Neural cell (in vitro differentiated cells): ENCODE data around the gene GSN. TPM values are rescaled to one million over a fixed set of nuclear protein-coding genes. Genes with fewer than 3 reads are reported as not detected.

Experiments used
- H2AFZ ChIP-seq: fragments of 200-600, 300-800 bp; sonication (generic), shearing (Covaris generic); 2 replicates; pipeline ENCODE4 v1.6.0; 2014; ENCODE audit warnings: low read depth, mild to moderate bottlenecking, antibody characterized with exemption, low read length, moderate library complexity
- H3F3A ChIP-seq: fragments of 200-600 bp; shearing (Covaris generic); 2 replicates; pipeline ENCODE4 v1.6.1; 2016; ENCODE audit warnings: mild to moderate bottlenecking, moderate library complexity, mixed read lengths, antibody characterized with exemption, low read length; ENCODE audit not compliant: insufficient read depth, poor library complexity, severe bottlenecking
- H3K27ac ChIP-seq: fragments of 200-600, 300-800 bp; sonication (generic), shearing (Covaris generic); 2 replicates; pipeline ENCODE4 v1.5.1; 2014; ENCODE audit warnings: mild to moderate bottlenecking, low read length, moderate library complexity
- H3K27me3 ChIP-seq: fragments of 300-800, 200-600 bp; sonication (generic), shearing (Covaris generic); 2 replicates; pipeline ENCODE4 v1.6.0; 2014; ENCODE audit warnings: mild to moderate bottlenecking, low read depth, low read length, moderate library complexity; ENCODE audit not compliant: insufficient read depth
- H3K36me3 ChIP-seq: fragments of 300-800, 200-600 bp; sonication (generic), shearing (Covaris generic); 2 replicates; pipeline ENCODE4 v1.5.1; 2014; ENCODE audit warnings: mild to moderate bottlenecking, antibody characterized with exemption, low read length, moderate library complexity; ENCODE audit not compliant: insufficient read depth
- H3K4me2 ChIP-seq: fragments of 300-800, 200-600 bp; sonication (generic), shearing (Covaris generic); 2 replicates; pipeline ENCODE4 v1.6.0; 2014; ENCODE audit warnings: mild to moderate bottlenecking, low read length
- H3K4me3 ChIP-seq: fragments of 300-800, 200-600 bp; sonication (generic), shearing (Covaris generic); 2 replicates; pipeline ENCODE4 v1.5.1; 2014; ENCODE audit warnings: mild to moderate bottlenecking, low read length, moderate library complexity
- H3K79me2 ChIP-seq: fragments of 200-600 bp; shearing (Covaris generic); replicated peaks from 2 replicates; pipeline ENCODE4 v1.6.0; 2014; ENCODE audit warnings: mild to moderate bottlenecking, low read length, moderate library complexity; ENCODE audit not compliant: insufficient read depth
- H3K9ac ChIP-seq: fragments of 300-800, 200-600 bp; sonication (generic), shearing (Covaris generic); 2 replicates; pipeline ENCODE4 v1.6.1; 2016; ENCODE audit warnings: mild to moderate bottlenecking, low read length, mixed read lengths
- H3K9me2 ChIP-seq: fragments of 200-600 bp; shearing (Covaris generic); 2 replicates; pipeline ENCODE4 v1.6.1; 2016; ENCODE audit warnings: mild to moderate bottlenecking, low read length, mixed read lengths; ENCODE audit not compliant: insufficient read depth
- H3K9me3 ChIP-seq: fragments of 200-600, 300-800 bp; sonication (generic), shearing (Covaris generic); 2 replicates; pipeline ENCODE4 v1.6.1; 2016; ENCODE audit warnings: mild to moderate bottlenecking, mixed run types, low read length, moderate library complexity, mixed read lengths
- H4K20me1 ChIP-seq: fragments of 200-600 bp; shearing (Covaris generic); 2 replicates; pipeline ENCODE4 v1.6.1; 2016; ENCODE audit warnings: mild to moderate bottlenecking, mixed run types; ENCODE audit not compliant: insufficient read depth
- EP300 ChIP-seq: fragments of 450-650 bp; conservative IDR thresholded peaks from 2 replicates; pipeline ENCODE4 v1.6.1; 2014; ENCODE audit warnings: antibody characterized with exemption, mild to moderate bottlenecking, moderate library complexity; ENCODE audit not compliant: poor library complexity, severe bottlenecking
- EZH2 ChIP-seq: fragments of 200-600, 300-800 bp; shearing (Covaris generic), sonication (generic); IDR thresholded peaks from 2 replicates; pipeline ENCODE4 v1.6.1; 2014; ENCODE audit warnings: antibody characterized with exemption, low read length, borderline replicate concordance, mild to moderate bottlenecking; ENCODE audit not compliant: insufficient read depth, poor library complexity, severe bottlenecking
- MXI1 ChIP-seq: fragments of 450-650 bp; conservative IDR thresholded peaks from 2 replicates; pipeline ENCODE4 v1.6.1; 2014; ENCODE audit warnings: antibody characterized with exemption, mild to moderate bottlenecking; ENCODE audit not compliant: poor library complexity, severe bottlenecking
- POLR2AphosphoS5 ChIP-seq: IDR thresholded peaks from 2 replicates; pipeline ENCODE4 v1.6.1; 2012
- RAD21 ChIP-seq: fragments of 450-650 bp; conservative IDR thresholded peaks from 2 replicates; pipeline ENCODE4 v1.6.1; 2014; ENCODE audit warnings: antibody characterized with exemption, mild to moderate bottlenecking, moderate library complexity
- REST ChIP-seq: IDR thresholded peaks from 2 replicates; pipeline ENCODE4 v1.6.1; 2012; ENCODE audit warnings: borderline replicate concordance
- SMC3 ChIP-seq: fragments of 450-650 bp; conservative IDR thresholded peaks from 2 replicates; pipeline ENCODE4 v1.6.1; 2014; ENCODE audit warnings: antibody characterized with exemption, mild to moderate bottlenecking, moderate library complexity; ENCODE audit not compliant: poor library complexity
- TAF1 ChIP-seq: IDR thresholded peaks from 2 replicates; pipeline ENCODE4 v1.6.1; 2012; ENCODE audit warnings: low read depth
- polyA plus RNA-seq: library from polyadenylated mRNA; depleted of rRNA; stranded (reverse); fragments of >200 nt; gene quantifications from 2 replicates; pipeline ENCODE4 v1.2.3, GENCODE V29; 2014
- TF ChIP-seq, protein P1 (sequence below): fragments of 450-650 bp; IDR thresholded peaks from 2 replicates; pipeline ENCODE4 v1.5.1; 2014; ENCODE audit warnings: antibody characterized with exemption, mild to moderate bottlenecking, moderate library complexity; ENCODE audit not compliant: poor library complexity, severe bottlenecking

The GSN gene
- polyA plus RNA-seq, 1 donor from 2014 or later: 2.4 TPM

GRCh38 chr9:121372239-121373010 is 104.5 kb downstream of the GSN start:
- Histone ChIP-seq H3K9me2 (no peaks in the 10 kb centered on the region), H2AFZ (no peak overlapping the region), H3K27ac (no peak overlapping the region)

GRCh38 chr9:121373011-121373729 is 105.2 kb downstream of the GSN start:
- no peak overlapping the region for H3K4me2 ChIP-seq
- no peaks in the 10 kb centered on the region for H3K9me2 ChIP-seq
- no peak overlapping the region for H3K4me3 ChIP-seq
- H3K36me3 ChIP-seq: no peaks in the 10 kb centered on the region
- H3K27me3 ChIP-seq: peaks cover 14% of the 10 kb centered on the region
- no peak overlapping the region for H2AFZ ChIP-seq
- H3K9ac ChIP-seq: no peak overlapping the region
- H4K20me1 ChIP-seq: no peaks in the 10 kb centered on the region
- H3K9me3 ChIP-seq: no peaks in the 10 kb centered on the region
- H3F3A ChIP-seq: no peaks in the 10 kb centered on the region
- H3K79me2 ChIP-seq: no peaks in the 10 kb centered on the region
- no peak overlapping the region for H3K27ac ChIP-seq
- TF ChIP-seq TAF1 (no peak), MXI1 (no peak), POLR2AphosphoS5 (no peak), SMC3 (no peak), EZH2 (no peak), EP300 (no peak), REST (no peak)

More at GRCh38 chr9:121372239-121373010, 104.5 kb downstream of the GSN start:
- Histone ChIP-seq H3F3A (no peaks in the 10 kb centered on the region), H4K20me1 (no peaks in the 10 kb centered on the region), H3K36me3 (no peaks in the 10 kb centered on the region), H3K9ac (no peak overlapping the region), H3K9me3 (no peaks in the 10 kb centered on the region), H3K79me2 (no peaks in the 10 kb centered on the region), H3K4me3 (no peak overlapping the region), H3K4me2 (no peak overlapping the region), H3K27me3 (peaks cover 14% of the 10 kb centered on the region)
- no peak for TF ChIP-seq POLR2AphosphoS5
- TF ChIP-seq, protein P1, sequence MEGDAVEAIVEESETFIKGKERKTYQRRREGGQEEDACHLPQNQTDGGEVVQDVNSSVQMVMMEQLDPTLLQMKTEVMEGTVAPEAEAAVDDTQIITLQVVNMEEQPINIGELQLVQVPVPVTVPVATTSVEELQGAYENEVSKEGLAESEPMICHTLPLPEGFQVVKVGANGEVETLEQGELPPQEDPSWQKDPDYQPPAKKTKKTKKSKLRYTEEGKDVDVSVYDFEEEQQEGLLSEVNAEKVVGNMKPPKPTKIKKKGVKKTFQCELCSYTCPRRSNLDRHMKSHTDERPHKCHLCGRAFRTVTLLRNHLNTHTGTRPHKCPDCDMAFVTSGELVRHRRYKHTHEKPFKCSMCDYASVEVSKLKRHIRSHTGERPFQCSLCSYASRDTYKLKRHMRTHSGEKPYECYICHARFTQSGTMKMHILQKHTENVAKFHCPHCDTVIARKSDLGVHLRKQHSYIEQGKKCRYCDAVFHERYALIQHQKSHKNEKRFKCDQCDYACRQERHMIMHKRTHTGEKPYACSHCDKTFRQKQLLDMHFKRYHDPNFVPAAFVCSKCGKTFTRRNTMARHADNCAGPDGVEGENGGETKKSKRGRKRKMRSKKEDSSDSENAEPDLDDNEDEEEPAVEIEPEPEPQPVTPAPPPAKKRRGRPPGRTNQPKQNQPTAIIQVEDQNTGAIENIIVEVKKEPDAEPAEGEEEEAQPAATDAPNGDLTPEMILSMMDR: no peak
- TF ChIP-seq EZH2: no peak
- no peak for TF ChIP-seq SMC3
- no peak for TF ChIP-seq TAF1
- no peak for TF ChIP-seq MXI1
- TF ChIP-seq RAD21: no peak
- TF ChIP-seq REST: no peak
- TF ChIP-seq EP300: no peak
